Epithelial cell of esophagus (primary cell): ENCODE results near the gene WASHC2A.
"Not testable (repeated sequence)": the region's sequence is repeated elsewhere in the genome, so short reads cannot be mapped to it uniquely, and the experiment has no call there.

Source experiments
- DNase-seq: peaks from one replicate; pipeline ENCODE4 v3.0.0; 2010; ENCODE audit warnings: low read depth
- H3K4me3 ChIP-seq: 2 replicates; pipeline ENCODE4 v1.5.1; 2011; ENCODE audit warnings: mild to moderate bottlenecking, low read length, control low read depth
- TF ChIP-seq, protein P1 (sequence below): IDR thresholded peaks from 2 replicates; pipeline ENCODE4 v1.5.1; 2011; ENCODE audit warnings: low read depth, mild to moderate bottlenecking, low read length, control low read depth, inconsistent platforms; ENCODE audit not compliant: insufficient read depth; ENCODE audit errors: missing control alignments

Gene WASHC2A, protein sequence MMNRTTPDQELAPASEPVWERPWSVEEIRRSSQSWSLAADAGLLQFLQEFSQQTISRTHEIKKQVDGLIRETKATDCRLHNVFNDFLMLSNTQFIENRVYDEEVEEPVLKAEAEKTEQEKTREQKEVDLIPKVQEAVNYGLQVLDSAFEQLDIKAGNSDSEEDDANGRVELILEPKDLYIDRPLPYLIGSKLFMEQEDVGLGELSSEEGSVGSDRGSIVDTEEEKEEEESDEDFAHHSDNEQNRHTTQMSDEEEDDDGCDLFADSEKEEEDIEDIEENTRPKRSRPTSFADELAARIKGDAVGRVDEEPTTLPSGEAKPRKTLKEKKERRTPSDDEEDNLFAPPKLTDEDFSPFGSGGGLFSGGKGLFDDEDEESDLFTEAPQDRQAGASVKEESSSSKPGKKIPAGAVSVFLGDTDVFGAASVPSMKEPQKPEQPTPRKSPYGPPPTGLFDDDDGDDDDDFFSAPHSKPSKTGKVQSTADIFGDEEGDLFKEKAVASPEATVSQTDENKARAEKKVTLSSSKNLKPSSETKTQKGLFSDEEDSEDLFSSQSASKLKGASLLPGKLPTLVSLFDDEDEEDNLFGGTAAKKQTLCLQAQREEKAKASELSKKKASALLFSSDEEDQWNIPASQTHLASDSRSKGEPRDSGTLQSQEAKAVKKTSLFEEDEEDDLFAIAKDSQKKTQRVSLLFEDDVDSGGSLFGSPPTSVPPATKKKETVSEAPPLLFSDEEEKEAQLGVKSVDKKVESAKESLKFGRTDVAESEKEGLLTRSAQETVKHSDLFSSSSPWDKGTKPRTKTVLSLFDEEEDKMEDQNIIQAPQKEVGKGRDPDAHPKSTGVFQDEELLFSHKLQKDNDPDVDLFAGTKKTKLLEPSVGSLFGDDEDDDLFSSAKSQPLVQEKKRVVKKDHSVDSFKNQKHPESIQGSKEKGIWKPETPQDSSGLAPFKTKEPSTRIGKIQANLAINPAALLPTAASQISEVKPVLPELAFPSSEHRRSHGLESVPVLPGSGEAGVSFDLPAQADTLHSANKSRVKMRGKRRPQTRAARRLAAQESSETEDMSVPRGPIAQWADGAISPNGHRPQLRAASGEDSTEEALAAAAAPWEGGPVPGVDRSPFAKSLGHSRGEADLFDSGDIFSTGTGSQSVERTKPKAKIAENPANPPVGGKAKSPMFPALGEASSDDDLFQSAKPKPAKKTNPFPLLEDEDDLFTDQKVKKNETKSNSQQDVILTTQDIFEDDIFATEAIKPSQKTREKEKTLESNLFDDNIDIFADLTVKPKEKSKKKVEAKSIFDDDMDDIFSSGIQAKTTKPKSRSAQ (N-terminal part only)

DNA sequence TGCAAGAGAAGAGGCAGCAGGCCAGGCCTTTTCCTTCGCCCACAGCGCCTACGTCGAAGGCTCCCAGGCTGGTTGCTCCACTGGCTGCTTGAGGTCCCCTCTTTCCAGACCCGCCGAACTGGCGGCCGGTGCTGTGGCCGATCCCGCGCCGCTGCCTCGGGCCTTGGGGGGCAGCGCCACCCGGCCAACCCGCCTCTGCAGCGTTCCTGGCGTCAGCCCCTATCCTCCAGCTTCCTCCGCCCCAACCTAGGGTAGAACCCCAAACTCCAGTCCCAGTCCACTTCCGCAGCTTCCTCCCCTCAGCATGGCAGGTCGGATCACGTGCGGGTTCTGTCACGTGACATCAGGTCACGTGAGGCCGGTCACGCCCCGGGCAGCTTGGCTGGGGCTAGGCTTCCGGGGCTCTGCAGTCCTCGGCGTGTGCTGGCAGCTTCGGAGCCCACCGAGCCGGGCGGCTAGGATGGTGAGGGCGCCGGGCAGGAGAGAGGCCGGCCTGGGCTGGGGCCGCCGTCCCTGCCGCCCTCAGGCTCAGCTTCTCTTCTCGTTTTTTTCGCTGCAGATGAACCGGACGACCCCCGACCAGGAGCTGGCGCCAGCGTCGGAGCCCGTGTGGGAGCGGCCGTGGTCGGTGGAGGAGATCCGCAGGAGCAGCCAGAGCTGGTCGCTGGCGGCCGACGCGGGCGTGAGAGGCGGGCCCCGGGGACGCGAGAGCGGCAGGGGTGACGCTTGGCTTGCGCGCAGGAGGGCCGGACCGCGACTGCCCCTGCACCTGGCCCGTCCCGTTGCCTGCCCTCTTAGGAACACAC lies at the start of gene WASHC2A:
Gene WASHC2A (plus strand): TSS at position 409 of the 806 bp plus-strand sequence. CDS start 52 bp downstream, at position 461.
- H3K4me3 ChIP-seq: peak within 1 kb of the TSS; percentile 61
- peak; percentile 28 for DNase-seq

DNA sequence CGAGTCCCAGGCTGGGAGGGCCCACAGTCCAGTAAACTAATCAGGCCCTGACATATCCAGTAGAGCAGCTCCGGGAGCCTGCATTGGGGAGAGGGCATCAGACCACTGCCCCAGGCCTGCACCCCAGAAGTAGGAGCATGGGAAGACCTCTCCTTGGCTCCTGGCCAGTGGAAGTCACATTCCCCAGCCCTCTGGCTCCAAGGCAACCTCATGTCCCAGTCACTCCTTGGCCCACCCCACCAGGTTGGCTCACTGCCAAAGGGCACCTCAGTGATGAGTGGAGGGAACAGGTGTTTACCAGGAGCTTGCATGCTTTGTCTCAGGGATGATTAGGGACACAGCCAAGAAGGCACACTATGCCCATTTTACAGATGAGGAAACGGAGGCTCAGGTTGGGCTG lies 48.5 kb upstream of the WASHC2A start:
- DNase-seq, H3K4me3 ChIP-seq: not testable (repeated sequence)

DNA sequence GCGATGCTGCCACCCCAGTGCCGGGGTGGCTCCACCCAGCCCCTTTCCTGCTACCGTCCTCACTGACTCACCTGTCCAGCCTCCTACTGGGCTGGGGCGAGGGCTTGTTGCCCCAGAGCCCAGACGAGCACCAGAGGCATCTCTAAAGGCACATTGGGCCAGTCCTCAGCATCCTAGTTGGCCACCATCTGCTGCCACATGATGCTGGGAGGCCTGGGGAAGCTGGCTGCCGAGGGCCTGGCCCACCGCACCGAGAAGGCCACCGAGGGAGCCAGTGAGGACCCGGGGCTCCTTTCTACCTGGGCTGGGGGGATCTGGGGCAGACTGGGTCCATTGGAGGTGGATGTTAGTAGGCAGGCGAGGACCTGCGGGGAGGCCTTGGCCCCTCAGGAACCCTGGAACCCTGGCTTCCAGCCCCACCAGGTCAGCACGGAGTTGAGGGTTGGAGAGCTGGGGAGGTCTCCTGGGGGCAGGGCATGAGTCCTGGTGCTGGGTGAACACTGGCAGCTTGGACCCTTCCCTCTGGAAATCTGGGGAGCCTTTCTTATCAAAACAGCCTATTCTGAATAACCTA lies 47.2 kb upstream of the WASHC2A start:
- not testable (repeated sequence) for DNase-seq, H3K4me3 ChIP-seq

DNA sequence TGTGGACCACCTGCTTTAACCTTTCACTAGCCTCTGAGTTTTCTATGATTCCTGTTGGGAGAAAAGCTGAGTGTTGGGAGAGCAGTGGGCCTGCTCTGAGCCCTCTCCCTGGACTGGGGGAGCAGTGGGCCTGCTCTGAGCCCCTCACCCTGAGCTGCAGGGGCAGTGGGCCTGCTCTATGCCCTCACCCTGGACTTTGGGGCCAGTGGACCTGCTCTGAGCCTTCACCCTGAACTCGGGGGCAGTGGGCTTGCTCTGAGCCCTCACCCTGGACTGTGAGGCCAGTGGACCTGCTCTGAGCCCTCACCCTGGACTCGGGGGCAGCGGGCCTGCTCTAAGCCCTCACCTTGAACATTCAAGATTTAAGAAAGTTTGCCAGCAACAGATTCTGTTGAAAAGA lies 46.1 kb upstream of the WASHC2A start:
- TF ChIP-seq, protein P1, sequence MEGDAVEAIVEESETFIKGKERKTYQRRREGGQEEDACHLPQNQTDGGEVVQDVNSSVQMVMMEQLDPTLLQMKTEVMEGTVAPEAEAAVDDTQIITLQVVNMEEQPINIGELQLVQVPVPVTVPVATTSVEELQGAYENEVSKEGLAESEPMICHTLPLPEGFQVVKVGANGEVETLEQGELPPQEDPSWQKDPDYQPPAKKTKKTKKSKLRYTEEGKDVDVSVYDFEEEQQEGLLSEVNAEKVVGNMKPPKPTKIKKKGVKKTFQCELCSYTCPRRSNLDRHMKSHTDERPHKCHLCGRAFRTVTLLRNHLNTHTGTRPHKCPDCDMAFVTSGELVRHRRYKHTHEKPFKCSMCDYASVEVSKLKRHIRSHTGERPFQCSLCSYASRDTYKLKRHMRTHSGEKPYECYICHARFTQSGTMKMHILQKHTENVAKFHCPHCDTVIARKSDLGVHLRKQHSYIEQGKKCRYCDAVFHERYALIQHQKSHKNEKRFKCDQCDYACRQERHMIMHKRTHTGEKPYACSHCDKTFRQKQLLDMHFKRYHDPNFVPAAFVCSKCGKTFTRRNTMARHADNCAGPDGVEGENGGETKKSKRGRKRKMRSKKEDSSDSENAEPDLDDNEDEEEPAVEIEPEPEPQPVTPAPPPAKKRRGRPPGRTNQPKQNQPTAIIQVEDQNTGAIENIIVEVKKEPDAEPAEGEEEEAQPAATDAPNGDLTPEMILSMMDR: no peak
- H3K4me3 ChIP-seq: no peak overlapping the region
- DNase-seq: no peak

DNA sequence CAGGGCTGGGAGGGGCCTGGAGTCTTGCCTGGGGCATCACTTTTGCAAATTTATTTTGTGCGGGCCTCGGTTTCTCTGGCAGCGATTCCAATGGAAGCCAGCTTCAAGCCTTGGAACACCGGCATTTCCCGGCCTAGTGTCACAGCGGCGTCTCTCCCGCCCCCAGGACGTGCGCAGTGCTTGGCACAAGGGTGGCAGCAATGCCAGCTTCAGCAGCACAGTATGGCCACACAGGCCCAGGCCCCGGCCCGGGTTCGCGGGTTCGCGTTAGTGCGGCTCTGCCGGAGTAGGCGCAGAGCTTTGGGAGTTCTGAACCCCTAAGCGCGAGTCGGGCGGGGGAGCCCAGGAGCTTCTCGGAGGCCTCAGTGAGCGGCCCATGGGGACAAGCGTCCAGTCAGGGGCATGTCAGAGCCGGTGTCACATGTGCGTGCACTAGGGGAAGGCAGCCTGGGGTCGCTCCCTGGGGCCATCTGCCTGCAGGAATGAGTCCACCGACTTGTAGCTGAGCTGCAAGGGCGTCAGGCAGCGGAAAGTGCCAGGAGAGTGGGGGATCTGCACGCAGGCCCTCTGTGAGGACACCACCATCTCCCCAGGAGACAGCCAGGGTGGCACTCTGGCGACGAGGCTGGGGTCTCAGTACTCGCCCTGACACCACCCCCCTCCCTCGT lies 42.9 kb upstream of the WASHC2A start:
- not testable (repeated sequence) for DNase-seq

DNA sequence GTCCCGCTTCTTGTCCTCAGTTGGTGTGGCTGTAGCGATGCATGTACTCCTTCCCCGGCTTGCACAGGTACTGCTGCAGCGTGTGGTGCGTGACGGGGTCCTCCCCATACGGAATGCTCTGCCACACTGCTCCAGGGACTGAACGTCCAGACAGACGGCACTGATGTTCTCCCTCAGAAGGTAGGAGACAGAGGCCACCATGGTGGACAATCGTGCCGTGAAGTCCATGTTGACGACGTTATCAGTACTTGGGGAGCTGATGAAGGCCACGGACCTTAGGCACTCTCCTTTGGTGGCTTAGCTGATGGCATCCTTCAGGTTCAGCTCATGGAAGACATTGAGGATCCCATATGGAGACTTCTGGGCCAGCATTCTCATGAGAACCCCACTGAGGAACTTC lies 42.1 kb upstream of the WASHC2A start:
- no peak for DNase-seq
- TF ChIP-seq, protein P1: no peak
- no peak overlapping the region for H3K4me3 ChIP-seq

More for the DNA sequence above, 42.9 kb upstream of the WASHC2A start:
- H3K4me3 ChIP-seq: not testable (repeated sequence)

DNA sequence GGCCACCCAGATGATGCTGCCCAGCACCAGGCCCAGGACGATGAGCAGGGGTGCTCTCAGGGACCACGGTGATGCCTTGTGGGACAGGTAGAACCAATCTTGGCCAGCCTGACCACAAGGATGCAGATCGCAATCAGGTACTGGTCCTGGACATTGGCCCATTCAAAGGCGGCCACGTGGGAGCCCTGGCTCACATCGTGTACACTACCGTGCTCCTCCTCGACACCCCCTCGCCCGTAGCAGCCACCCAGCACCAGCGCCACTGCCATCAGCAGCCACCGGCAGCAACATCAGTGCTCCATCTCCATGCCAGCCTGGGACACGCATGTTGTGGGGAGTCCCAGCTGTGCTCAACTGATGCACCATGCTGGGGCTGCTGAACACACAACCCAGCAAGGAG lies 40.6 kb upstream of the WASHC2A start:
- H3K4me3 ChIP-seq: no peak overlapping the region
- no peak for DNase-seq
- TF ChIP-seq, protein P1: no peak

DNA sequence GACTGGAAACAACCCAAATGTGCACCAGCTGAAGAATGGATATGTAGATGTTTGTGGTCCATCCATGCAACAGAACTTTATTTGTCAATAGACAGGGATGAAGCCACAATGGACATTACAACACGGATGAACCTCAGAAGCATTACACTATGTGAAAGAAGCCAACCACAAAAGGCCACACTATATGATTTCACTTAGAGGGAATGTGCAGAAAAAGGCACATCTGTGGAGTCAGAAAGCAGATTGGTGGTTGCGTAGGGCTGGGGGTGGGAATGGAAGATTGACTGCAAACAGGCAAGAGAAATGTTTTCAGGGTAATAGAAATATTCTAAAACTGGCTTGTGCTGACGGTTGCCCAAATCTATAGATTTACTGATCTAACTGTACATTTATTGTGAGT lies 34.3 kb upstream of the WASHC2A start:
- TF ChIP-seq, protein P1: no peak
- no peak overlapping the region for H3K4me3 ChIP-seq
- DNase-seq: no peak

DNA sequence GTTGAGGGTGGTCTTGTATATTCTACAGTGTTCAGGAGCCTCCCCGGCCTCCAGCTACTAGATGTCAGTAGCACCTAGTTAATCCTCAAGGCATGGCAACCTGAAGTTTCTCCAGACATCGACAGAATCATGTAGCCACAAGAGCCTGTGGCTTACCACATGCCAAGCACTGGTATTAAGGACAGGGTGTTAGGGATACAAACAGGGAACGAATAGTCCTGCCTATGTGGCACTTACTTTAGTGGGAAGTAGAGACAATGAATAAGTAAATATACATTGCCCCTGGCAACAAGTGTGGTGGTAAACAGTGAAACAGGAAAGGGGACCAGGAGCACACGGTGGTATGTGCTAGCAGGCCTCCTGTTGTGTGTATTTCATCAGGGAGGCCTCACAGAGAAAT lies 32.4 kb upstream of the WASHC2A start:
- not testable (repeated sequence) for H3K4me3 ChIP-seq, DNase-seq
